Left lung (tissue), 10 donors: Measurements from ENCODE around the gene NF2. TPM values are rescaled to one million over a fixed set of nuclear protein-coding genes. Genes with fewer than 3 reads are reported as not detected.

Experiments
- ATAC-seq: fragments of 200-7000 bp; cut with Tn5 transposase; one replicate; pipeline ENCODE4 v1.9.1; 2020; ENCODE audit warnings: moderate library complexity
- DNase-seq, 4 donors: peaks; one replicate each; pipeline ENCODE4 v3.0.0-alpha.2; 2013 to 2020
- H3K27ac ChIP-seq, 2 donors: fragments of 200-600 bp; sonication (generic) in 1 of 2; one replicate each; pipeline versions ENCODE4 v1.5.0 to v1.8.0; 2020 to 2021
- H3K27me3 ChIP-seq, 2 donors: fragments of 200-600 bp; sonication (generic) in 1 of 2; one replicate each; pipeline versions ENCODE4 v1.5.0 to v1.8.0; 2020 to 2021
- H3K36me3 ChIP-seq, 2 donors: fragments of 200-600 bp; sonication (generic) in 1 of 2; one replicate each; pipeline versions ENCODE4 v1.5.0 to v1.8.0; 2020 to 2021
- H3K4me1 ChIP-seq, 2 donors: fragments of 200-600 bp; one replicate each; pipeline ENCODE4 v1.8.0; 2021
- H3K4me3 ChIP-seq, 2 donors: fragments of 200-600 bp; sonication (generic) in 1 of 2; one replicate each; pipeline versions ENCODE4 v1.5.0 to v1.8.0; 2020 to 2021; ENCODE audit warnings: mild to moderate bottlenecking in 1 of 2
- H3K9me3 ChIP-seq, 2 donors: fragments of 200-600 bp; sonication (generic) in 1 of 2; one replicate each; pipeline versions ENCODE4 v1.5.0 to v1.8.0; 2020 to 2021
- CTCF ChIP-seq, 2 donors: fragments of 200-600 bp; sonication (generic) in 1 of 2; IDR thresholded peaks; one replicate each; pipeline versions ENCODE4 v1.5.0 to v1.8.0; 2021; ENCODE audit warnings: antibody characterized with exemption in 2 of 2
- intact Hi-C, 2 donors: fragments of 100-400 bp; cut with DNase I; formaldehyde crosslinking; loops; one replicate each; pipeline versions ENCODE4 v1.11.2 to v1.14.2; 2022
- polyA plus RNA-seq, 6 donors: library from polyadenylated mRNA; unstranded; fragments of 120-200 nt; gene quantifications; one replicate each; pipeline ENCODE4 v1.2.1, GENCODE V29; 2013; ENCODE audit not compliant: insufficient read length in 6 of 6
- total RNA-seq, 2 donors: library from RNA; stranded (reverse); fragmentation: NEBNext Ultra II Directional; extraction: Animal tissue kit (Norgen Biotek cat#: 25700); gene quantifications; one replicate each; pipeline ENCODE4 v1.2.1, GENCODE V29; 2021
- donor health status: DM: no; HTN: yes; CAD: no.
- donor health status: DM: no; HTN: no; CAD: no.

NF2 gene
- total and polyA plus RNA-seq, 8 donors: 20.1 to 65.3 (median 23.4) TPM

GRCh38 chr22:29663180-29663821 is 59.9 kb downstream of the NF2 start:
- ATAC-seq: no peak
- Histone ChIP-seq H3K36me3 (peaks cover 0 to 83% of the 10 kb centered on the region in 2 donors), H3K27ac (no peak overlapping the region), H3K4me1 (peaks cover 0 to 13% of the 10 kb centered on the region in 2 donors), H3K4me3 (no peak overlapping the region), H3K27me3 (no peaks in the 10 kb centered on the region), H3K9me3 (no peaks in the 10 kb centered on the region)
- intact Hi-C loops: no loop called here
- no peak for DNase-seq
- no peak for TF ChIP-seq CTCF (IDR thresholded peaks at IDR 0.05)

- intact Hi-C loops: no loop called here
- H3K27ac ChIP-seq: no peak overlapping the region
- H3K4me1 ChIP-seq: no peaks in the 10 kb centered on the region
- H3K9me3 ChIP-seq: no peaks in the 10 kb centered on the region
- ATAC-seq: no peak
- DNase-seq: no peak
- H3K27me3 ChIP-seq: no peaks in the 10 kb centered on the region
- peaks cover 0 to 90% of the 10 kb centered on the region in 2 donors for H3K36me3 ChIP-seq
- TF ChIP-seq CTCF (IDR thresholded peaks at IDR 0.05): no peak
- H3K4me3 ChIP-seq: no peak overlapping the region
Observed at GRCh38 chr22:29665486-29665885, 62.1 kb downstream of the NF2 start.

- no peak for ATAC-seq
- TF ChIP-seq CTCF (IDR thresholded peaks at IDR 0.05): no peak
- intact Hi-C loops: no loop called here
- no peaks in the 10 kb centered on the region for H3K4me1 ChIP-seq
- no peak for DNase-seq
- H3K27ac ChIP-seq: no peak overlapping the region
- no peaks in the 10 kb centered on the region for H3K27me3 ChIP-seq
- H3K36me3 ChIP-seq: peaks cover 0 to 90% of the 10 kb centered on the region in 2 donors
- no peak overlapping the region for H3K4me3 ChIP-seq
- H3K9me3 ChIP-seq: no peaks in the 10 kb centered on the region
Observed at GRCh38 chr22:29668673-29669072, 65.2 kb downstream of the NF2 start.

GRCh38 chr22:29670626-29671025 is 67.2 kb downstream of the NF2 start:
- ATAC-seq (no peak), DNase-seq (no peak)
- no peak for TF ChIP-seq CTCF (IDR thresholded peaks at IDR 0.05)
- H3K9me3 ChIP-seq: no peaks in the 10 kb centered on the region
- H3K27ac ChIP-seq: no peak overlapping the region
- intact Hi-C loops: no loop called here
- H3K4me1 ChIP-seq: no peaks in the 10 kb centered on the region
- peaks cover 0 to 93% of the 10 kb centered on the region in 2 donors for H3K36me3 ChIP-seq
- no peak overlapping the region for H3K4me3 ChIP-seq
- H3K27me3 ChIP-seq: no peaks in the 10 kb centered on the region

- H3K36me3 ChIP-seq: peaks cover 0 to 93% of the 10 kb centered on the region in 2 donors
- DNase-seq: no peak
- no peak for ATAC-seq
- intact Hi-C loops: no loop called here
- H3K27me3 ChIP-seq: no peaks in the 10 kb centered on the region
- H3K27ac ChIP-seq: no peak overlapping the region
- H3K4me1 ChIP-seq: no peaks in the 10 kb centered on the region
- H3K9me3 ChIP-seq: no peaks in the 10 kb centered on the region
- H3K4me3 ChIP-seq: no peak overlapping the region
- TF ChIP-seq CTCF (IDR thresholded peaks at IDR 0.05): no peak
Observed at GRCh38 chr22:29673361-29674066, 70.1 kb downstream of the NF2 start.
